ENCODE measurements around the gene PARD3.
"Not testable (repeated sequence)": the region's sequence is repeated elsewhere in the genome, so short reads cannot be mapped to it uniquely, and the experiment has no call there.

The PARD3 gene

GRCh38 chr10:34745244-34745643 lies 69.9 kb downstream of the PARD3 start:
- no peak for TF ChIP-seq CTCF (IDR thresholded peaks at IDR 0.05; ENCODE audit: insufficient read depth, missing control alignments)
- FAIRE-seq (no peak), DNase-seq (ENCODE audit: insufficient read length, low spot score) (no peak)

- no peak for TF ChIP-seq CTCF (IDR thresholded peaks at IDR 0.05; ENCODE audit: insufficient read depth, missing control alignments)
- DNase-seq (ENCODE audit: insufficient read length, low spot score): no peak
- no peak for FAIRE-seq
Measured at GRCh38 chr10:34744590-34744989, 70.5 kb downstream of the PARD3 start.

GRCh38 chr10:34743814-34744213 lies 71.3 kb downstream of the PARD3 start:
- no peak for TF ChIP-seq CTCF (IDR thresholded peaks at IDR 0.05; ENCODE audit: insufficient read depth, missing control alignments)
- DNase-seq (ENCODE audit: insufficient read length, low spot score) (no peak), FAIRE-seq (no peak)

- DNase-seq (ENCODE audit: insufficient read length, low spot score) (no peak), FAIRE-seq (no peak)
- no peak for TF ChIP-seq CTCF (IDR thresholded peaks at IDR 0.05; ENCODE audit: insufficient read depth, missing control alignments)
Measured at GRCh38 chr10:34742456-34742855, 72.6 kb downstream of the PARD3 start.

GRCh38 chr10:34741087-34741486 lies 74.0 kb downstream of the PARD3 start:
- DNase-seq (ENCODE audit: insufficient read length, low spot score); FAIRE-seq: not testable (repeated sequence)

GRCh38 chr10:34740321-34740720 lies 74.8 kb downstream of the PARD3 start:
- TF ChIP-seq CTCF (IDR thresholded peaks at IDR 0.05; ENCODE audit: insufficient read depth, missing control alignments): no peak
- FAIRE-seq: no peak
- no peak for DNase-seq (ENCODE audit: insufficient read length, low spot score)

- TF ChIP-seq CTCF (IDR thresholded peaks at IDR 0.05; ENCODE audit: insufficient read depth, missing control alignments): no peak
- FAIRE-seq (no peak), DNase-seq (ENCODE audit: insufficient read length, low spot score) (no peak)
Measured at GRCh38 chr10:34739915-34740314, 75.2 kb downstream of the PARD3 start.

- DNase-seq (ENCODE audit: insufficient read length, low spot score) (no peak), FAIRE-seq (no peak)
- no peak for TF ChIP-seq CTCF (IDR thresholded peaks at IDR 0.05; ENCODE audit: insufficient read depth, missing control alignments)
Measured at GRCh38 chr10:34737772-34738169, 77.3 kb downstream of the PARD3 start.

Data from D721Med (cell line).